IMR-90 (cell line): ENCODE measurements around the gene RXFP4. TPM values are rescaled to one million over a fixed set of nuclear protein-coding genes. Genes with fewer than 3 reads are reported as not detected.

Experiments
- ATAC-seq: fragments of 200-7000 bp; cut with Tn5 transposase; 2 replicates; pipeline ENCODE4 v1.9.1; 2020; ENCODE audit warnings: low read depth, mild to moderate bottlenecking, moderate library complexity
- BruUV-seq: library from RNA; stranded (reverse); fragments of 400-500 nt; replicated peaks from 2 replicates; lab custom pipeline; 2021; lab: Mats Ljungman, UMichigan
- CTCF ChIA-PET: fragments of 300-600 bp; formaldehyde crosslinking; extraction: SDS; loops from one replicate; lab custom pipeline; 2021; ENCODE audit warnings: antibody characterized with exemption; lab: Yijun Ruan, JAX
- POLR2A ChIA-PET: fragments of 300-600 bp; sonication (Branson Sonifier 250); formaldehyde crosslinking; loops from one replicate; lab custom pipeline; 2022; ENCODE audit warnings: antibody characterized with exemption; ENCODE audit not compliant: unreplicated experiment; lab: Charles Lee
- DNase-seq: peaks from one replicate; pipeline ENCODE4 v3.0.0; 2013
- H2AFZ ChIP-seq: replicated peaks from 2 replicates; pipeline ENCODE3; 2013; ENCODE audit warnings: low read length, mild to moderate bottlenecking; ENCODE audit not compliant: poor library complexity
- H2AK5ac ChIP-seq: 2 replicates; pipeline ENCODE4 v1.6.1; 2013; ENCODE audit warnings: low read depth, low read length, inconsistent platforms
- H2AK9ac ChIP-seq: replicated peaks from 2 replicates; pipeline ENCODE3; 2013; ENCODE audit warnings: mild to moderate bottlenecking, low read depth, low read length, moderate library complexity; ENCODE audit not compliant: poor library complexity
- H2BK120ac ChIP-seq: 2 replicates; pipeline ENCODE4 v1.6.1; 2013; ENCODE audit warnings: low read depth, low read length, inconsistent platforms
- H2BK15ac ChIP-seq: 3 replicates; pipeline ENCODE4 v1.6.1; 2013; ENCODE audit warnings: low read depth, low read length, inconsistent platforms
- H2BK20ac ChIP-seq: 2 replicates; pipeline ENCODE4 v1.6.1; 2013; ENCODE audit warnings: low read depth, mild to moderate bottlenecking, inconsistent platforms, low read length, moderate library complexity
- H2BK5ac ChIP-seq: 2 replicates; pipeline ENCODE4 v1.6.1; 2013; ENCODE audit warnings: mild to moderate bottlenecking, low read depth, low read length, inconsistent platforms; ENCODE audit not compliant: poor library complexity, severe bottlenecking
- H3K14ac ChIP-seq: replicated peaks from 2 replicates; pipeline ENCODE4 v1.6.1; 2013; ENCODE audit warnings: low read depth, low read length, inconsistent platforms
- H3K18ac ChIP-seq: 2 replicates; pipeline ENCODE4 v1.6.1; 2013; ENCODE audit warnings: low read depth, low read length, control low read depth
- H3K23ac ChIP-seq: 2 replicates; pipeline ENCODE4 v1.6.1; 2013; ENCODE audit warnings: low read depth, low read length, inconsistent platforms
- H3K27ac ChIP-seq: 2 replicates; pipeline ENCODE4 v1.5.1; 2013; ENCODE audit warnings: mild to moderate bottlenecking, control low read depth, low read length; ENCODE audit not compliant: insufficient read depth
- H3K27me3 ChIP-seq: 2 replicates; pipeline ENCODE4 v1.6.1; 2013; ENCODE audit warnings: low read length; ENCODE audit not compliant: control insufficient read depth, insufficient read depth
- H3K36me3 ChIP-seq: 2 replicates; pipeline ENCODE4 v1.6.1; 2013; ENCODE audit warnings: low read length, mixed read lengths; ENCODE audit not compliant: control insufficient read depth, insufficient read depth
- H3K4ac ChIP-seq: 2 replicates; pipeline ENCODE4 v1.6.1; 2013; ENCODE audit warnings: low read depth, low read length, inconsistent platforms
- H3K4me1 ChIP-seq: 2 replicates; pipeline ENCODE4 v1.6.1; 2013; ENCODE audit warnings: low read length, mixed read lengths; ENCODE audit not compliant: control insufficient read depth, insufficient read depth
- H3K4me2 ChIP-seq: 2 replicates; pipeline ENCODE4 v1.6.1; 2013; ENCODE audit warnings: low read depth, mild to moderate bottlenecking, control low read depth, low read length, moderate library complexity
- H3K4me3 ChIP-seq: 2 replicates; pipeline ENCODE4 v1.5.1; 2013; ENCODE audit warnings: low read depth, mild to moderate bottlenecking, control low read depth, low read length, moderate library complexity; ENCODE audit not compliant: insufficient read depth
- H3K56ac ChIP-seq: 2 replicates; pipeline ENCODE4 v1.6.1; 2013; ENCODE audit warnings: low read length, inconsistent platforms; ENCODE audit not compliant: insufficient read depth; ENCODE audit errors: extremely low read depth
- H3K79me1 ChIP-seq, 2 experiments: 2 replicates each; pipeline ENCODE4 v1.6.1; 2013; ENCODE audit warnings: low read length in 2 of 2, inconsistent platforms in 1 of 2, low read depth in 1 of 2
- H3K9ac ChIP-seq: 2 replicates; pipeline ENCODE4 v1.6.1; 2013; ENCODE audit warnings: low read depth, low read length, control low read depth
- H3K9me1 ChIP-seq: 2 replicates; pipeline ENCODE4 v1.6.1; 2013; ENCODE audit warnings: low read length, inconsistent platforms; ENCODE audit not compliant: insufficient read depth
- H3K9me3 ChIP-seq: 2 replicates; pipeline ENCODE4 v1.6.1; 2013; ENCODE audit warnings: low read length; ENCODE audit not compliant: control insufficient read depth, insufficient read depth
- H4K20me1 ChIP-seq: 2 replicates; pipeline ENCODE4 v1.6.1; 2013; ENCODE audit warnings: low read length, inconsistent platforms; ENCODE audit not compliant: insufficient read depth
- H4K5ac ChIP-seq: 2 replicates; pipeline ENCODE4 v1.6.1; 2013; ENCODE audit warnings: mild to moderate bottlenecking, low read depth, low read length, control low read depth
- H4K8ac ChIP-seq, 2 experiments: 2 replicates each; pipeline ENCODE4 v1.6.1; 2013; ENCODE audit warnings: low read depth in 2 of 2, low read length in 2 of 2, control low read depth in 1 of 2, inconsistent platforms in 1 of 2
- H4K91ac ChIP-seq: 2 replicates; pipeline ENCODE4 v1.6.1; 2013; ENCODE audit warnings: low read depth, low read length, inconsistent platforms; ENCODE audit not compliant: insufficient read depth
- BHLHE40 ChIP-seq: fragments of 150-350 bp; IDR thresholded peaks from 2 replicates; pipeline ENCODE4 v1.6.1; 2016; ENCODE audit warnings: mild to moderate bottlenecking, low read depth, low read length
- CHD1 ChIP-seq: IDR thresholded peaks from 2 replicates; pipeline ENCODE4 v1.6.1; 2012; ENCODE audit warnings: low read depth, low read length, improper control_type of control experiment
- ELK1 ChIP-seq: fragments of 150-350 bp; IDR thresholded peaks from 2 replicates; pipeline ENCODE4 v1.6.1; 2016; ENCODE audit warnings: low read depth, mild to moderate bottlenecking, low read length, moderate library complexity, borderline replicate concordance
- MXI1 ChIP-seq: IDR thresholded peaks from 2 replicates; pipeline ENCODE4 v1.6.1; 2012; ENCODE audit warnings: low read depth, mild to moderate bottlenecking, low read length, moderate library complexity, borderline replicate concordance
- NFE2L2 ChIP-seq: fragments of 150-350 bp; IDR thresholded peaks from 2 replicates; pipeline ENCODE4 v1.6.1; 2016; ENCODE audit warnings: low read depth, mild to moderate bottlenecking, low read length
- RAD21 ChIP-seq: IDR thresholded peaks from 2 replicates; pipeline ENCODE4 v1.6.1; 2012; ENCODE audit warnings: low read length, improper control_type of control experiment
- SMC3 ChIP-seq: fragments of 150-350 bp; IDR thresholded peaks from 2 replicates; pipeline ENCODE4 v1.6.1; 2016; ENCODE audit warnings: low read depth, mild to moderate bottlenecking, antibody characterized with exemption, low read length, moderate library complexity
- WGBS, 2 experiments: methylation state at CpG; one replicate each; pipeline versions ENCODE4 v1.1.5 to v1.1.7; 2013; ENCODE audit warnings: missing lambda C conversion rate in 2 of 2; ENCODE audit not compliant: insufficient read length in 1 of 2; ENCODE audit errors: extremely low coverage in 2 of 2; 5-methylcytosine and 5-hydroxymethylcytosine counted together
- dilution Hi-C: fragments of 300-500 bp; cut with HindIII; formaldehyde crosslinking; loops from one replicate; pipeline ENCODE4 v1.14.3; 2018; ENCODE audit warnings: low sequenced_read_pairs; ENCODE audit not compliant: unreplicated experiment
- in situ Hi-C: fragments of 300-500 bp; cut with MboI; formaldehyde crosslinking; loops from 3 replicates; pipeline ENCODE4 v1.14.3; 2019; ENCODE audit warnings: low sequenced_read_pairs, inconsistent platforms, mixed read lengths
- intact Hi-C: fragments of 100-400 bp; cut with micrococcal nuclease; formaldehyde crosslinking; loops from 2 replicates; pipeline ENCODE4 v1.10.0; 2022
- polyA plus RNA-seq, 3 experiments: library from polyadenylated mRNA; depleted of rRNA; stranded (reverse); fragments of >200 nt; gene quantifications; 2 replicates each; pipeline ENCODE4 v1.2.3, GENCODE V29; 2012; ENCODE audit warnings: low replicate concordance in 1 of 3
- total RNA-seq: library from RNA; depleted of rRNA; stranded (reverse); fragments of >200 nt; gene quantifications from 2 replicates; pipeline ENCODE4 v1.2.3, GENCODE V29; 2012

The RXFP4 gene
- total and polyA plus RNA-seq, 2 of the 4 experiments (the other 2 are of a cell fraction), result not detected

- TF ChIP-seq CHD1 (no peak), MXI1 (peak; percentile 87)
Measured at GRCh38 chr1:155970531-155971167, 29.2 kb downstream of the RXFP4 start (continued).

GRCh38 chr1:155971910-155972809 lies 30.7 kb downstream of the RXFP4 start:
- H3K4me1 ChIP-seq, result peaks cover 62% of the 10 kb centered on the region
- TF ChIP-seq BHLHE40 (no peak), CHD1 (no peak), ELK1 (no peak), NFE2L2 (no peak), RAD21 (no peak), SMC3 (no peak)
- H3K9me1 ChIP-seq, result peaks cover 64% of the 10 kb centered on the region
- CTCF ChIA-PET, result no interaction called here
- 80% methylated on average over 2 of the region's 9 CpGs; no CpG with 5 or more reads in 1 of the 2 experiments for WGBS, 2 experiments
- H3K4me3 ChIP-seq, result no peak overlapping the region
- H3K14ac ChIP-seq, result no peak overlapping the region
- H3K79me1 ChIP-seq, result peaks cover 28 to 86% of the 10 kb centered on the region in 2 experiments
- H4K20me1 ChIP-seq, result peaks cover 99% of the 10 kb centered on the region
- peak overlapping the region; percentile 26 for H2AK5ac ChIP-seq
- H3K36me3 ChIP-seq, result peaks cover 45% of the 10 kb centered on the region
- H2BK15ac ChIP-seq, result no peak overlapping the region
- H3K18ac ChIP-seq, result no peak overlapping the region
- H4K5ac ChIP-seq, result no peak overlapping the region
- H2BK5ac ChIP-seq, result peak overlapping the region; percentile 19
- no peak for ATAC-seq
- no peaks in the 10 kb centered on the region for H3K9me3 ChIP-seq
- peak overlapping the region; percentile 11 for H2AK9ac ChIP-seq
- H3K56ac ChIP-seq, result no peak overlapping the region
- H3K4me2 ChIP-seq, result no peak overlapping the region; the same call in 1 of the 2 replicates
- H2BK120ac ChIP-seq, result no peak overlapping the region
- no peak overlapping the region for H2BK20ac ChIP-seq
- BruUV-seq, result no TSS peak
- POLR2A ChIA-PET, result no interaction called here
- no peak overlapping the region for H4K8ac ChIP-seq
- no peaks in the 10 kb centered on the region for H3K27me3 ChIP-seq
- H3K27ac ChIP-seq, result peak overlapping the region; percentile 26; the same call in 1 of the 2 replicates
- no peak overlapping the region for H2AFZ ChIP-seq
- dilution Hi-C loops (no loop called here), in situ Hi-C loops (no loop called here), intact Hi-C loops (no loop called here)
- H3K9ac ChIP-seq, result no peak overlapping the region
- peak overlapping the region; percentile 24; the same call in 1 of the 2 replicates for H3K4ac ChIP-seq
- no peak for DNase-seq
- H3K23ac ChIP-seq, result peak overlapping the region; percentile 76; the same call in 1 of the 2 replicates
- H4K91ac ChIP-seq, result no peak overlapping the region
